ENCODE results near the gene ATP8B4. TPM values are rescaled to one million over a fixed set of nuclear protein-coding genes. Genes with fewer than 3 reads are reported as not detected.

ATP8B4 gene
- total RNA-seq, 2 experiments from 2014 or later = 0.31 TPM; not detected in 1

DNA sequence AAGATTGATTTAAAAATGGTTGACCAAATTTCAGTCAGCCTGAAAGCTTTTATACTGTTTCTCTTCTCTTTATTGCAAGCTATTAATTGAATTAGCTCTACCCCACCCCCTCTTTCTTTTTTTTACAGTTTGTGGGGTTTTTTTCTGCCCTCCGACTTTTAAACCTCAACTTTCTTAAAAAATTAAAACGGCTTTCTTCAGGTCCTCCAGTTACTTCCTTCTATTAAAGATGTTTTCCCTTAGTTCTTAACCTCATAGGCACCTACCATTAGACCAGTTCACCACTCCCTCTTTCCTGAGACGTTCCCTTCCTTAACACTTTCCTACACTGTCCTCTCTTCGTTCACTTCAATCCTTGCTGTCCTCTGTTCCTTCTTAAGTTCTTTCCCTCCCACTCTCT lies 52.4 kb downstream of the ATP8B4 start:
- Mint-ChIP-seq H3K4me3 (no peak overlapping the region), H3K4me1 (ENCODE audit: low read depth) (peaks cover 4% of the 10 kb centered on the region), H3K9me3 (no peaks in the 10 kb centered on the region), H3K36me3 (ENCODE audit: low read depth) (no peaks in the 10 kb centered on the region), H3K27ac (no peak overlapping the region), H3K27me3 (peaks cover 15% of the 10 kb centered on the region)
- H3K4me1 ChIP-seq (ENCODE audit: insufficient read depth, low read length) = no peaks in the 10 kb centered on the region
- DNase-seq = no peak
- CTCF ChIA-PET = no interaction called here
- H3K9me3 ChIP-seq (ENCODE audit: control insufficient read depth in 1 of 2, insufficient read depth in 1 of 2, low read length in 2 of 2) = no peaks in the 10 kb centered on the region
- POLR2A ChIA-PET = no interaction called here
- TF ChIP-seq, protein P1, sequence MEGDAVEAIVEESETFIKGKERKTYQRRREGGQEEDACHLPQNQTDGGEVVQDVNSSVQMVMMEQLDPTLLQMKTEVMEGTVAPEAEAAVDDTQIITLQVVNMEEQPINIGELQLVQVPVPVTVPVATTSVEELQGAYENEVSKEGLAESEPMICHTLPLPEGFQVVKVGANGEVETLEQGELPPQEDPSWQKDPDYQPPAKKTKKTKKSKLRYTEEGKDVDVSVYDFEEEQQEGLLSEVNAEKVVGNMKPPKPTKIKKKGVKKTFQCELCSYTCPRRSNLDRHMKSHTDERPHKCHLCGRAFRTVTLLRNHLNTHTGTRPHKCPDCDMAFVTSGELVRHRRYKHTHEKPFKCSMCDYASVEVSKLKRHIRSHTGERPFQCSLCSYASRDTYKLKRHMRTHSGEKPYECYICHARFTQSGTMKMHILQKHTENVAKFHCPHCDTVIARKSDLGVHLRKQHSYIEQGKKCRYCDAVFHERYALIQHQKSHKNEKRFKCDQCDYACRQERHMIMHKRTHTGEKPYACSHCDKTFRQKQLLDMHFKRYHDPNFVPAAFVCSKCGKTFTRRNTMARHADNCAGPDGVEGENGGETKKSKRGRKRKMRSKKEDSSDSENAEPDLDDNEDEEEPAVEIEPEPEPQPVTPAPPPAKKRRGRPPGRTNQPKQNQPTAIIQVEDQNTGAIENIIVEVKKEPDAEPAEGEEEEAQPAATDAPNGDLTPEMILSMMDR (IDR thresholded peaks at IDR 0.05) = no peak
- H3K27me3 ChIP-seq (ENCODE audit: control insufficient read depth in 1 of 2, insufficient read depth in 2 of 2, low read length in 2 of 2) = peaks cover 0 to 7% of the 10 kb centered on the region in 2 experiments
- intact Hi-C loops (cut with DNase I, micrococcal nuclease) = no loop called here
- H3K27ac ChIP-seq (ENCODE audit: low read depth in 1 of 2, low read length in 2 of 2) = no peak overlapping the region
- H3K36me3 ChIP-seq (ENCODE audit: insufficient read depth, low read length) = no peaks in the 10 kb centered on the region
- H3K4me3 ChIP-seq (ENCODE audit: low read length) = no peak overlapping the region
- no peak for ATAC-seq (ENCODE audit: poor library complexity)

DNA sequence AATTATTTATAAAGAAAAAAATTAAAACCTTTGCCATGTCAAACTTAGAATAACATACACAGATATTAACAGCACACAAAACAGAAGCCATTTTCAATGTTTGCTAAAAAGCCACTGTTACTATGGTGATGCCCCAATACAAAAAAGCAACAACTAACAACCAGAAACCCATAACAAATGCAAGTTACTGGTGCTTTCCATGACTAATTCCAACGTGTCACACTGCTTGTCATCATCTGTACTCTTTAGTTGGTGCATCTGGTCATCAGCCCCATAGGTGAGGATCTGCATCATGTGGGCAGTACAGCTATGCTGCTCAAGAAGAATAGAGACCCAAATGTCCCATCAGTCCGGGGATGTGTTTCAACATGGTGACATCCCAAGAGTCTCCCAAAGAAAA lies 52.8 kb downstream of the ATP8B4 start:
- POLR2A ChIA-PET = no interaction called here
- intact Hi-C loops (cut with DNase I, micrococcal nuclease) = no loop called here

DNA sequence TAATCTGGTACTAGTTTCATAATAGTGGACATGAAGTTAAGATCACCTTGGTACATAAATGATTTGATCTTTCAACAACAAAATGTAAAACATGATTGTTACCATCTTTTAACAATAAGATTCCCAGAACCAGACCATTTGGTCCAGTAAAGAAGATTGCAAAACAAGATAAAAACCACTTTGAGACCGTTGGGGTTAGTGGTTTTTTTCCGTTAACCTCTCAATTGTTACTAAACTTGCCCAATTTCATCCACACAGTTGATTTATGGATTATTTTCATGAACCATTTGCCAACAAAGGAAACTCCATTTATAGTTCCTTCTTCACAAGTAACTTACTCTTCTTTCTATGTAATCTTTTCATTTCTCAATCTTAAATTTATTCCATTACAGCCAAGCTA lies 53.8 kb downstream of the ATP8B4 start:
- intact Hi-C loops (cut with DNase I, micrococcal nuclease) = no loop called here
- no peaks in the 10 kb centered on the region for H3K4me1 ChIP-seq (ENCODE audit: insufficient read depth, low read length)
- no peak for ATAC-seq (ENCODE audit: poor library complexity)
- H3K9me3 Mint-ChIP-seq = no peaks in the 10 kb centered on the region
- peaks cover 4% of the 10 kb centered on the region for H3K4me1 Mint-ChIP-seq (ENCODE audit: low read depth)
- peaks cover 15% of the 10 kb centered on the region for H3K27me3 Mint-ChIP-seq
- no peaks in the 10 kb centered on the region for H3K36me3 ChIP-seq (ENCODE audit: insufficient read depth, low read length)
- no peak overlapping the region for H3K27ac ChIP-seq (ENCODE audit: low read depth in 1 of 2, low read length in 2 of 2)
- H3K9me3 ChIP-seq (ENCODE audit: control insufficient read depth in 1 of 2, insufficient read depth in 1 of 2, low read length in 2 of 2) = no peaks in the 10 kb centered on the region
- H3K27ac Mint-ChIP-seq = no peak overlapping the region
- H3K4me3 ChIP-seq (ENCODE audit: low read length) = no peak overlapping the region
- CTCF ChIA-PET = no interaction called here
- H3K36me3 Mint-ChIP-seq (ENCODE audit: low read depth) = no peaks in the 10 kb centered on the region
- POLR2A ChIA-PET = no interaction called here
- no peak overlapping the region for H3K4me3 Mint-ChIP-seq
- TF ChIP-seq, protein P1 (IDR thresholded peaks at IDR 0.05) = no peak
- H3K27me3 ChIP-seq (ENCODE audit: control insufficient read depth in 1 of 2, insufficient read depth in 2 of 2, low read length in 2 of 2) = no peaks in the 10 kb centered on the region
- no peak for DNase-seq

More for the DNA sequence above, 52.8 kb downstream of the ATP8B4 start:
- Mint-ChIP-seq H3K9me3 (no peaks in the 10 kb centered on the region), H3K4me1 (ENCODE audit: low read depth) (peaks cover 4% of the 10 kb centered on the region), H3K27me3 (peaks cover 15% of the 10 kb centered on the region), H3K27ac (no peak overlapping the region), H3K36me3 (ENCODE audit: low read depth) (no peaks in the 10 kb centered on the region), H3K4me3 (no peak overlapping the region)
- no peaks in the 10 kb centered on the region for H3K4me1 ChIP-seq (ENCODE audit: insufficient read depth, low read length)
- H3K27ac ChIP-seq (ENCODE audit: low read depth in 1 of 2, low read length in 2 of 2) = no peak overlapping the region
- peaks cover 0 to 7% of the 10 kb centered on the region in 2 experiments for H3K27me3 ChIP-seq (ENCODE audit: control insufficient read depth in 1 of 2, insufficient read depth in 2 of 2, low read length in 2 of 2)
- ATAC-seq (ENCODE audit: poor library complexity) = no peak
- no peak overlapping the region for H3K4me3 ChIP-seq (ENCODE audit: low read length)
- peak in 3 of 14 experiments; percentile 22 to 72 (median 59) for DNase-seq
- CTCF ChIA-PET = no interaction called here
- TF ChIP-seq, protein P1 (IDR thresholded peaks at IDR 0.05) = no peak
- no peaks in the 10 kb centered on the region for H3K9me3 ChIP-seq (ENCODE audit: control insufficient read depth in 1 of 2, insufficient read depth in 1 of 2, low read length in 2 of 2)
- no peaks in the 10 kb centered on the region for H3K36me3 ChIP-seq (ENCODE audit: insufficient read depth, low read length)

Measured in CD4-positive, alpha-beta T cell (primary cell).